GM10248 (cell line): ENCODE measurements around the gene VRK1.

ENCODE experiments used
- CTCF ChIA-PET: fragments of 300-600 bp; sonication (Branson Sonifier 250); formaldehyde crosslinking; extraction: SDS; loops from one replicate; lab custom pipeline; 2021; ENCODE audit warnings: antibody characterized with exemption; lab: Yijun Ruan, JAX
- POLR2A ChIA-PET: fragments of 350-650 bp; sonication (Branson Sonifier 250); formaldehyde crosslinking; extraction: SDS; loops from one replicate; lab custom pipeline; 2020; ENCODE audit warnings: antibody characterized with exemption; lab: Yijun Ruan, JAX
- DNase-seq: peaks from one replicate; pipeline ENCODE4 v3.0.0; 2012; ENCODE audit errors: extremely low spot score
- CTCF ChIP-seq: IDR thresholded peaks from 2 replicates; pipeline ENCODE4 v1.5.1; 2012; ENCODE audit warnings: mild to moderate bottlenecking, low read depth; ENCODE audit errors: extremely low read depth, missing control alignments, control extremely low read depth

VRK1 gene

GRCh38 chr14:96811985-96812667 is 14.9 kb downstream of the VRK1 start:
- ChIA-PET CTCF (interaction anchor here (1.0 to 1.5 kb wide), 3 partner anchors 9 to 14 kb away, joined by 3 to 6 read pairs (median 3); no protein-coding TSS in a partner anchor), POLR2A (no interaction called here)
- no peak for TF ChIP-seq CTCF
- no peak for DNase-seq

DNA sequence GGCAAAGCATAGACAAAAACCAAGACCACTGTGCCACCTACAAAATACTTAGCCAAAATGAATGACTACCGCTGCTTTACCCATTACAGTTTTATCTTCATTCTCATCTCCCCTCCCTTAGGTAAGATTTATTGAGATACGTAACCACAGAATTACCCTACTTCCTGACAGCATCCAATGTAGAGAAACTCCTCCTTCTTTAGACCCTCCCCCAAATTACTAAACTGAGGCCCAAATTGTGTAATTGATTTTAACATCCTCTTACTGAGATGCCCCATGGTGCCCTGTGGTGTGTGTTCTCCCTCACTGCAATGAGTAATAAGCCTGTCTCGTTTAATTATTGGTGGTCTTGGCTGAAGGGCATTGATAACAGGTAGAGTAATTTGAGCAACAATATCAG is 19.1 kb downstream of the VRK1 start:
- DNase-seq = no peak
- TF ChIP-seq CTCF = no peak
- CTCF ChIA-PET = interaction anchor here (1.0 kb wide), 1 partner anchor 9 kb away, joined by 3 read pairs; no protein-coding TSS in a partner anchor
- POLR2A ChIA-PET = no interaction called here

GRCh38 chr14:96817750-96818666 is 20.8 kb downstream of the VRK1 start:
- ChIA-PET POLR2A (no interaction called here), CTCF (interaction anchor here (1.1 to 1.8 kb wide), 3 partner anchors 9 to 35 kb away, joined by 3 to 6 read pairs (median 3); no protein-coding TSS in a partner anchor)
- no peak for TF ChIP-seq CTCF

DNA sequence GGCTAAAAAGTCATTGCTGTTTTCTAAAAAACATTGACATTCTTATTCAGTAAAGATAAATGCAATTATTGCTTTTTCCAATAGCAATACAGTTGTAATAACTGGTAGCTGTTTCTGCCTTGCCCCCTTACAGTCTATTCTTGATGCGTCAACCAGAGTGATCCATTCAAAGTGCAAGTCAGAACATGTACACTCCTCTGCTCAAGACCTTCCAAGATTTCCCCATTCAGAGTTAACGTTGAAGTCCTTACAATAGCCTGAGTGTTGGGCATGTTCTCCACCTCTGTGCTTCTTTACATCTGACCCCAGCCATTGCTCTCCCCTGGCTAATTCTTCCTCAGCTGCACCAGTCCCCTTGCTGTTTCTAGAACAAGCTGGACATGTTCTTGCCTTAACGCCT is 24.3 kb downstream of the VRK1 start:
- CTCF ChIA-PET = interaction anchor here (1.6 to 3.9 kb wide), 3 partner anchors 13 to 32 kb away, joined by 6 to 19 read pairs (median 9); no protein-coding TSS in a partner anchor
- POLR2A ChIA-PET = no interaction called here
- TF ChIP-seq CTCF = no peak
- DNase-seq = no peak

More at GRCh38 chr14:96817750-96818666, 20.8 kb downstream of the VRK1 start:
- DNase-seq = no peak

- DNase-seq = no peak
- ChIA-PET POLR2A (no interaction called here), CTCF (no interaction called here)
- TF ChIP-seq CTCF = no peak
Observed at GRCh38 chr14:96823652-96824051, 26.5 kb downstream of the VRK1 start.

DNA sequence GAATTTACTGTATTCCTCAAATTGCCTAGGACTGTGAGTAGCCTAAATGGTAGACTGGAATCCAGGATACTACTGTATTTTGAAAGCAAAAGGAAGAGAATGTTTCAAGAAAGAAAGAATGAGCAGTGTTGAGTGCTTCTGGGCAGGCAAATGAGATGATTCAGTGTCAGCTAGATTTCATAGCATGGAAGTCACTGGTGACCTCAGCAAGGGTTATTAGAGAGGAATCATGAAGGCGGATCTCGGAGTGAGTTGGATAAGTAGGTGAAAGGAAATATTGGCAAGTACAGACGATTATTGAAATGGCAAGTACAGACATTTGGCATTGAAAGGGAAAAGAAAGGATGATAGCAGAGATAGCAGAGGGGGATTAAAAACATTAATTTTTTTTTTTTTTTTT is 27.1 kb downstream of the VRK1 start:
- TF ChIP-seq CTCF = no peak
- ChIA-PET POLR2A (no interaction called here), CTCF (interaction anchor here (0.8 to 2.0 kb wide), 2 partner anchors 10 to 28 kb away, joined by 3 to 12 read pairs; no protein-coding TSS in a partner anchor)
- DNase-seq = no peak
